C4-2B (cell line): ENCODE data around the gene TNFRSF18.

Experiments
- CTCF ChIP-seq: fragments of 450-650 bp; conservative IDR thresholded peaks from 2 replicates; pipeline ENCODE4 v1.5.1; 2017; ENCODE audit warnings: mild to moderate bottlenecking
- ZFX ChIP-seq: fragments of 450-650 bp; IDR thresholded peaks from 2 replicates; pipeline ENCODE4 v1.6.1; 2017

- TF ChIP-seq CTCF: no peak
- TF ChIP-seq ZFX: no peak
Observed at GRCh38 chr1:1200876-1201810, 5.2 kb downstream of the TNFRSF18 start.
